MCF 10A (cell line): Measurements from ENCODE around the gene KIRREL3. TPM values are rescaled to one million over a fixed set of nuclear protein-coding genes. Genes with fewer than 3 reads are reported as not detected.

Experiments
- BruUV-seq: library from RNA; stranded (reverse); fragments of 400-500 nt; replicated peaks from 2 replicates; lab custom pipeline; 2021; lab: Mats Ljungman, UMichigan
- CTCF ChIA-PET: fragments of 300-600 bp; sonication (Branson Sonifier 250); formaldehyde crosslinking; extraction: SDS; loops from one replicate; lab custom pipeline; 2021; ENCODE audit warnings: antibody characterized with exemption, inconsistent platforms; lab: Yijun Ruan, JAX
- POLR2A ChIA-PET: fragments of 300-600, 350-650 bp; sonication (Branson Sonifier 250); formaldehyde crosslinking; extraction: SDS; loops from one replicate; lab custom pipeline; 2020; ENCODE audit warnings: antibody characterized with exemption, inconsistent platforms; lab: Yijun Ruan, JAX
- DNase-seq: peaks from one replicate; pipeline ENCODE4 v3.0.0-alpha.2; 2018; ENCODE audit not compliant: unreplicated experiment
- H3K27ac Mint-ChIP-seq: one replicate; pipeline ENCODE4 v1.8.0; 2022; ENCODE audit warnings: mild to moderate bottlenecking, low read depth, mixed read lengths; ENCODE audit not compliant: unreplicated experiment
- H3K27me3 Mint-ChIP-seq: one replicate; pipeline ENCODE4 v1.8.0; 2022; ENCODE audit warnings: mixed read lengths; ENCODE audit not compliant: insufficient read depth, unreplicated experiment
- H3K36me3 Mint-ChIP-seq: one replicate; pipeline ENCODE4 v1.8.0; 2022; ENCODE audit warnings: mild to moderate bottlenecking, moderate library complexity, mixed read lengths; ENCODE audit not compliant: insufficient read depth, unreplicated experiment
- H3K4me1 Mint-ChIP-seq: one replicate; pipeline ENCODE4 v1.8.0; 2022; ENCODE audit warnings: mixed read lengths; ENCODE audit not compliant: insufficient read depth, unreplicated experiment
- H3K4me3 Mint-ChIP-seq: one replicate; pipeline ENCODE4 v1.8.0; 2022; ENCODE audit warnings: mild to moderate bottlenecking, moderate library complexity, mixed read lengths; ENCODE audit not compliant: unreplicated experiment
- H3K9me3 Mint-ChIP-seq: one replicate; pipeline ENCODE4 v1.8.0; 2022; ENCODE audit warnings: mixed read lengths; ENCODE audit not compliant: unreplicated experiment
- CTCF ChIP-seq: fragments of 200-600 bp; IDR thresholded peaks from one replicate; pipeline ENCODE4 v1.8.0; 2022; ENCODE audit warnings: antibody characterized with exemption, mild to moderate bottlenecking; ENCODE audit not compliant: unreplicated experiment
- intact Hi-C: fragments of 100-400 bp; cut with micrococcal nuclease; formaldehyde crosslinking; loops from 2 replicates; pipeline ENCODE4 v1.14.1; 2022
- total RNA-seq: library from RNA; stranded (reverse); gene quantifications from 2 replicates; pipeline ENCODE4 v1.2.3, GENCODE V29; 2022

KIRREL3 gene
- total RNA-seq, 1 experiment from 2014 or later = not detected

GRCh38 chr11:126543691-126544090 lies 456.9 kb downstream of the KIRREL3 start:
- no peaks in the 10 kb centered on the region for H3K36me3 Mint-ChIP-seq
- ChIA-PET POLR2A (no interaction called here), CTCF (interaction anchor here (0.6 kb wide), 1 partner anchor 1082 kb away, joined by 4 read pairs; no protein-coding TSS in a partner anchor)
- H3K9me3 Mint-ChIP-seq = no peaks in the 10 kb centered on the region
- H3K27ac Mint-ChIP-seq = no peak overlapping the region
- H3K27me3 Mint-ChIP-seq = peaks cover 33% of the 10 kb centered on the region
- H3K4me1 Mint-ChIP-seq = no peaks in the 10 kb centered on the region
- intact Hi-C loops = no loop called here
- no peak for DNase-seq
- H3K4me3 Mint-ChIP-seq = no peak overlapping the region
- no TSS peak for BruUV-seq
- no peak for TF ChIP-seq CTCF

- DNase-seq = no peak
- H3K9me3 Mint-ChIP-seq = no peaks in the 10 kb centered on the region
- H3K27ac Mint-ChIP-seq = no peak overlapping the region
- no peaks in the 10 kb centered on the region for H3K36me3 Mint-ChIP-seq
- BruUV-seq = no TSS peak
- POLR2A ChIA-PET = no interaction called here
- intact Hi-C loops = no loop called here
- CTCF ChIA-PET = no interaction called here
- TF ChIP-seq CTCF = no peak
- H3K4me1 Mint-ChIP-seq = no peaks in the 10 kb centered on the region
- peaks cover 33% of the 10 kb centered on the region for H3K27me3 Mint-ChIP-seq
- no peak overlapping the region for H3K4me3 Mint-ChIP-seq
Measured at GRCh38 chr11:126542334-126543015, 458.1 kb downstream of the KIRREL3 start.

GRCh38 chr11:126538071-126538470 lies 462.5 kb downstream of the KIRREL3 start:
- Mint-ChIP-seq H3K4me1 (no peaks in the 10 kb centered on the region), H3K36me3 (no peaks in the 10 kb centered on the region), H3K4me3 (no peak overlapping the region), H3K27me3 (peaks cover 7% of the 10 kb centered on the region), H3K9me3 (no peaks in the 10 kb centered on the region), H3K27ac (no peak overlapping the region)
- no peak for TF ChIP-seq CTCF
- BruUV-seq = no TSS peak
- intact Hi-C loops = no loop called here
- CTCF ChIA-PET = interaction anchor here (0.6 to 1.1 kb wide), 3 partner anchors 58 to 239 kb away, joined by 3 to 4 read pairs (median 4); no protein-coding TSS in a partner anchor
- DNase-seq = no peak
- POLR2A ChIA-PET = interaction anchor here (0.6 kb wide), 1 partner anchor 117 kb away, joined by 3 read pairs; no protein-coding TSS in a partner anchor

GRCh38 chr11:126537492-126537891 lies 463.1 kb downstream of the KIRREL3 start:
- ChIA-PET CTCF (interaction anchor here (0.6 to 1.1 kb wide), 4 partner anchors 57 to 452 kb away, joined by 3 to 4 read pairs (median 4); no protein-coding TSS in a partner anchor), POLR2A (interaction anchor here (0.6 kb wide), 1 partner anchor 118 kb away, joined by 3 read pairs; no protein-coding TSS in a partner anchor)
- H3K27me3 Mint-ChIP-seq = peaks cover 2% of the 10 kb centered on the region
- no peak for TF ChIP-seq CTCF
- H3K9me3 Mint-ChIP-seq = no peaks in the 10 kb centered on the region
- H3K36me3 Mint-ChIP-seq = no peaks in the 10 kb centered on the region
- no TSS peak for BruUV-seq
- no peak for DNase-seq
- H3K27ac Mint-ChIP-seq = no peak overlapping the region
- no peak overlapping the region for H3K4me3 Mint-ChIP-seq
- intact Hi-C loops = no loop called here
- H3K4me1 Mint-ChIP-seq = no peaks in the 10 kb centered on the region
